HG03432 (cell line): Measurements from ENCODE around the gene EIF2S1.
A peak's percentile ranks its signal among the peaks of the same experiment; 100 is the strongest.
"Not testable (repeated sequence)": the region's sequence is repeated elsewhere in the genome, so short reads cannot be mapped to it uniquely, and the experiment has no call there.

Experiments
- ATAC-seq: cut with Tn5 transposase; IDR thresholded peaks from one replicate; pipeline ENCODE4 v1.9.1; 2021; ENCODE audit warnings: mild to moderate bottlenecking, moderate library complexity; ENCODE audit not compliant: unreplicated experiment

EIF2S1 gene

DNA sequence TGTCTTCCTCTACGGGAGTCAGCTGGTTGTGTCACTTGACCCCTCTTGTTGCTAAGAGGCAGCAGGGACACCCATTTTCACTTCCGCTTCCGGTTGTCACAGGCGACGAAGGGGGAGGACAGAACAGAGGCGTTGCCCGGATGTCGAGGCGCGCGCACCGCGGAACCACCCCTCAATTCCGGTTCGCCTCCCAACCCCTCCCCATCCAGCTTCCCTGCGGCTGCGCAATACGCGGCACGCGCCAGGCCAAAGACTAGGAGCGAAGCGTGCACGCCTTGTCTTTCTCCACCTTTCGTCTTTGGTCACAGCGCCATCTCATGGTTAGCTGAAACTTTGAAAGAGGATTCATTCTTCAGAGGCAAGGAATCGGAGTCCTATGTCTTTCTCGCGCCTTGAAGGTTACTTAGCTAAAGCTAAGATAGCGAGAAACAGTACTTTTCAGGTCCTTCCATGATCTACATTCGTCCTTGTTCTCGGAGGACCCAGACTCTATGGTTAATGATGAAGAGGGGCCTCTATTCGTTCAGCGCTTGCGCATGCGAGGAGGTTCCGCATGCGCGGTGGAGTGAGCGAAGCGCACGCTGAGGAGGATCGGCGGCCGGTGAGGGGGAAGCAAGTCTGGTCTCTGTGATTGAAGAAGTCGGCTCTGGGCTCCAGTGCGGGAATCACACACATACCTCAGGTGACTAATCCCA, at the start of gene EIF2S1, which contains the start of gene ATP6V1D:
EIF2S1 (plus strand) TSS at position 554 of the 695 bp plus-strand sequence. CDS start 4,440 bp downstream, outside the sequence.
ATP6V1D (minus strand) TSS at position 30 of the 695 bp plus-strand sequence. CDS start 106 bp downstream, outside the sequence.
- peak; percentile 91 for ATAC-seq

- no peak for ATAC-seq
Measured at GRCh38 chr14:67311868-67312267, 48.3 kb upstream of the EIF2S1 start.

- no peak for ATAC-seq
Measured at GRCh38 chr14:67313153-67313552, 47.0 kb upstream of the EIF2S1 start.

GRCh38 chr14:67317822-67318221, 42.3 kb upstream of the EIF2S1 start:
- ATAC-seq, result no peak

GRCh38 chr14:67319142-67319541, 41.0 kb upstream of the EIF2S1 start:
- no peak for ATAC-seq

GRCh38 chr14:67329666-67330065, 30.5 kb upstream of the EIF2S1 start:
- ATAC-seq, result not testable (repeated sequence)

- no peak for ATAC-seq
Measured at GRCh38 chr14:67331368-67332125, 28.6 kb upstream of the EIF2S1 start.

DNA sequence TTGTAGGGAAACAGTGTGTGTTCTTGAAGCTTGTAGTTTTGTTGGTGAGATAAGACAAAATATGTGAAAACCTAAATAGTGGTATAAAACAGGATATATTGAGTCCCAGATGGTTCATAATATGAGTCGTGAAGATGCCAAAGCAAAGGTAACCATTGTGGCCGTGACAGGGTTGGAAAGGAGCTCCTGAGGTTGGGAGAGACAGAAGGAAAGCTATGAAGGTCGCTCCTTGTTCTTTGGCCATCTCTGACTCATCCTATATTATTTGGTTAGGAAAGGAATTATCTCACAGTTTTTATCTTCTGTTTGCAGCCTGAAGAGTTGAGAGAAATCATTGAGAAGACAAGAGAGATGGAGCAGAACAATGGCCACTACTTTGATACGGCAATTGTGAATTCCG, 27.7 kb upstream of the EIF2S1 start:
- no peak for ATAC-seq

DNA sequence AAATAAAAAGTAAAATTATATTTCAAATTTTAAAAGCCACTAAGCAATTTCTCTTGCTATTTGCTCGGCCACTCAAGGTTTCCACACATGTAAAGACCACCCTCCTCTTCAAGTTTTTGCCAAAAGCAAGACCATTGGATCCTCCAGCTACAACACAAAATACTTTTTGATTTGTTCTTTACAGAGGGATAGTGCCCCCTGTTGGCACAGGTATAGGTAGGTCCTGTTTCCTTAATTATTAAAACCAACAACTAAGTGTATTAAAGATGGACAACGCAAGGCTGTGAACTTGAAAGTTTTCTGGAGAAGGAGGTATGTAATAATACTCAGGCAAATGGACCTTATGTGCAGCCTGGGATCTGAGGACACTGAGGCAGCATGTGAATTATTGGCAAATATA, 24.3 kb upstream of the EIF2S1 start:
- ATAC-seq, result no peak

- not testable (repeated sequence) for ATAC-seq
Measured at GRCh38 chr14:67341231-67341630, 18.9 kb upstream of the EIF2S1 start.

GRCh38 chr14:67343601-67344230, 16.4 kb upstream of the EIF2S1 start:
- ATAC-seq, result no peak

DNA sequence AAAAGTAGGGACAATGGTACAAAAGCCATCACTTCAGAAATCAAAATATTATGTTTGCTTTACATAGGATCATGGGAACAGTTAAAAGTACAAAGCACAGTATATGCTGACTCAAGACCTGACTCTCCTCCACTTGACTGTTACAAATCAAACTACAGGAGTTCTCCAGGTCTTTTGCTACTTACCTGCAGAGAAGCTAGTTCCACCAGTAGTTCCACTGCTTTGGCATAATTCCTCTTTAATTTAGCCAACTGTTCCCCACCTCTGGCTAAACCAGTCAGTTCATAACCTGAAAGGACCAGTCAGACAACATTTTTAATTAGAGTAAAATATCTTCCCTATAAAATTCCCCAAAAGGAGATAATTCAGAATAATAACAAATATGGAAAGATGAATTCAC, 14.5 kb upstream of the EIF2S1 start:
- no peak for ATAC-seq

GRCh38 chr14:67352055-67352454, 8.1 kb upstream of the EIF2S1 start:
- no peak for ATAC-seq

GRCh38 chr14:67357186-67357968, 2.8 kb upstream of the EIF2S1 start:
- ATAC-seq, result no peak

- no peak for ATAC-seq
Measured at GRCh38 chr14:67357969-67358354, 2.2 kb upstream of the EIF2S1 start.

DNA sequence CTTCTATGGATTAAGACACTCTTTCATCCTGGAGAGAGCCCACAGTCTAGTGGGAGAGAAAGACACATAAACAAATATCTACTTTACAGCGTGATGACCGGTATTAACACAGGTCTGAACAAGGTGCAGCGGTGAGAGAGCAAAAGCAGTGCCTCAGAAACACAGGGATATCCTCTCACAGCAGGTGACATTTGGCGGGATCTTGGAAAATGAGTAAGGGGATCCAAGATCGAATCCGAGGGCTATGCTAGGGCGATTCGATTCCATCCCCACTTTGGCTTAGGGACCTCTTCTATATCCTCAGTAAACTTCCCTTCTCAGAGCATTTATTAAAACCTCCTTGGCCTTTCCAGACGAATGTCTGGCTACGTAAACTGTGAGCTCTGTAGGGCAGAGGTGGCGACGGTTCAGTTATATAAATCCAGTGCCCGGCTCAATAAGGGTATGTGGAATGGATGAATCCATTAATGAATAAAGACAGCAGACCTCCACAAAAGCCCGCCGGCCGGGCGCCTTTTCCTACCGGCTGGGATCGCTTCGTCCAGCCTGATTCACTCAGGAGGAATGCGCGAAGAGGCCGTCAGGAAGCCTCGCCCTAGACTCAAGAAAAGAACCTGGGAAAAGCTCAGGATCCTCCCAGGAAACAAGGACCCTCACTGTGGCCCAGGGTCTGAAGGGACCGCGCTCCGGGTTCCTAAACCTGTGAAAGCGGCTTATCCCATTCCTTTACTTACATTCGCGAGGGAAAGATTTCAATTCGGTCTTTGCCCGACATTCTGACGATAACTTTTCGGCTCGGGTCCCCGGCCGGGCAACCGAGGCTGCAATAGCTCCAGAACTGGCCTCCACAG, 979 bp upstream of the EIF2S1 start:
- peak; percentile 1 for ATAC-seq

DNA sequence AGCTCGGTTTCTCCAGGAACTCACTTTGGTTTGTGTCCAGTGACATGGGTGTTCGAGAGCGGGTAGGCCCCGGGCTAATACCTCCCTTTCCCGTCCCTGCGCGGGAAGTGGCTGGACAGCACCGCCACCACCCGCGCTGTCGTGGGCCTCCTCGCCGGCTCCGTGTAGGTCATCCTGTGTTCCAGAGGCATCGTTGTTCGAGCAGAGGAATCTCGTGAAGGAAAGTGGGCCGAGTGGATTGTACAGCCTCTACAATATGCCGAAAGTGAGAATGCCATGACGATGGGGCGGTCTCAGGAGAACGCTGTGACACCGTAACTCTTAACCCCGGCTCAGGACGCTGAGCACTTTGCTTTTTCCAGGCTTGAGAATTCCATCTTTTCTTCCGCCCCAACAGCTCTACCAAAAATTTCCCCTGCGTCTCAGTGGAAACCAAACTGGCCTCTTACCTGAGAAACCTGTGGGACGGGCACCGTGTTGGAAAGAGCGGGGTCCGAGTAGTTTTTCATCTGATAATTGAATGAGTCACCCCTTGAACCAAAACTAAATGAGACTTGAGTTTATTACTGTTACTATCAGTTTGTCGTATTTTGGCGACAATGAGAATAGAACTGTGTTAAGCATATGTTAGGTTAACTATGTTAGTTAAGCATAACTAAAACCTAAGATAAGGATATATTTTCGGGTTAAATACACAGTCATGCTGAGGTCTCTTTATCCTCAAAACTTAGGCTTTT, 510 bp downstream of the EIF2S1 start:
- ATAC-seq, result peak; percentile 28

GRCh38 chr14:67365476-67365875, 5.3 kb downstream of the EIF2S1 start:
- no peak for ATAC-seq

- ATAC-seq, result no peak
Measured at GRCh38 chr14:67370830-67371229, 10.7 kb downstream of the EIF2S1 start.
